Left renal pelvis (tissue), 4 donors: ENCODE results near the gene GMPS. TPM values are rescaled to one million over a fixed set of nuclear protein-coding genes. Genes with fewer than 3 reads are reported as not detected.
"Not testable (repeated sequence)": the region's sequence is repeated elsewhere in the genome, so short reads cannot be mapped to it uniquely, and the experiment has no call there.

Experiments used
- DNase-seq, 4 donors: peaks; one replicate each; pipeline ENCODE4 v3.0.0-alpha.2; 2013; ENCODE audit warnings: low read depth in 4 of 4, low spot score in 3 of 4
- polyA plus RNA-seq, 4 donors: library from polyadenylated mRNA; unstranded; fragments of 120-200 nt; gene quantifications; one replicate each; pipeline ENCODE4 v1.2.1, GENCODE V29; 2013; ENCODE audit not compliant: insufficient read length in 4 of 4

GMPS gene
- 10 to 100 TPM; 57.9 to 79.1 (median 72.0) TPM for polyA plus RNA-seq

- peak; percentile 77 to 89 (median 86) for DNase-seq
Measured at GRCh38 chr3:155870133-155870944, at the start of gene GMPS. GMPS (plus strand) TSS chr3:155870650; CDS start chr3:155870871, 221 bp downstream.

DNA sequence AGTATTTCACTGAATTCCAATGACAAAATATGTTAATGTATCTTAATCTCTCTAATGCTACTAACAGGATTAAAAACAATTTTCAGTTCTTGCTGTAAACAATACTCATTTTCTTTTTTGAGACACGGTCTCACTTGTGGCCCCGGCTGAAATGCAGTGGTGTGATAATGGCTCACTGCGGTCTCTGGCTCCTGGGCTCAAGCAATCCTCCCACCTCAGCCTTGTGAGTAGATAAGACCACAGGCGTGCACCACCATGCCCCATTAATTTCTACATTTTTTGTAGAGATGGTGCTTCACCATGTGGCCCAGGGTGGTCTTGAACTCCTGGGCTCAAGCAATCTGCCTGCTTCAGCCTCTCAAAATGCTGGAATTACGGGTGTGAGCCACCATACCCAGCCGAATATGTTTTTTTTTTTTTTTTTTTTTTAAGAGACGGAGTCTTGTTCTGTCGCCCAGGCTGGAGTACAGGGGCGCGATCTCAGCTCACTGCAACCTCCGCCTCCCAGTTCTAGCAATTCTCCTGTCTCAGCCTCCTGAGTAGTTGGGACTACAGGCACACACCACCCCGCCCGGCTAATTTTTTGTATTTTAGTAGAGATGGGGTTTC lies 41.9 kb upstream of the GMPS start:
- not testable (repeated sequence) for DNase-seq

DNA sequence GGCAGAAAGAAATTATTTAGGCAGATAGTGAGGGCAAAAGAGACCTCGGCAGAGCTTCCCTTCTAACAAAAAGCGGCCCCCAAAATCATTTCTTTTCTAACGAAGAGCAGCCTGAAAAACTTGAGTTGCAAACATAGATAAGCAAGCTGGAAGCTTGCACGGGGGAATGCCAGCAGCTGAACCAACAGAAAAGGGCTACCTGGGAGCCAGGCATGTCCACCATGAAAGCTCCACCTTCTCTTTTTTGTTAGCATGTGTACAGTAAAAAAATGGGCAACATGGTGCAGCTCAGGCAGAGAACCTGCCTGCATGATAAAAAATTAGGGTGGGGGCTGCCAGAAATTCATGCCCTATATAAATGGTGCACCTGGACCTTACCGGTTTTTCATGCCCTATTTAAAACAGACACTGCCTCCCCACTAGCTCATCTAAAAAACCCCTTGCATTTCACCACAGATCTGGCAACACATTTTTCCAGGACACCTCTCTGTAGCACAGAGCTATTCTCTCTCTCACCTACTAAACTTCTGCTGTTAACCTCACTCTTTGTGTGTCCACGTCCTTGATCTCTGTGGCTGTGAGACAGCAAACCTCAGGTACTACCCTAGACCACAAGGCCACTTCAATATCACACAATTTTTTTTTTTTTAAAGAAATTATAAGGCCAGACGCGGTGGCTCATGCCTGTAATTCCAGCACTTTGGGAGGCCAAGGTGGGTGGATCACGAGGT lies 34.9 kb upstream of the GMPS start:
- no peak for DNase-seq

- DNase-seq, result no peak
Measured at GRCh38 chr3:155843569-155843968, 26.9 kb upstream of the GMPS start.

GRCh38 chr3:155846119-155846518 lies 24.3 kb upstream of the GMPS start:
- DNase-seq, result no peak

- DNase-seq, result no peak
Measured at GRCh38 chr3:155847993-155848392, 22.5 kb upstream of the GMPS start.

- DNase-seq, result not testable (repeated sequence)
Measured at GRCh38 chr3:155849404-155849803, 21.0 kb upstream of the GMPS start.

DNA sequence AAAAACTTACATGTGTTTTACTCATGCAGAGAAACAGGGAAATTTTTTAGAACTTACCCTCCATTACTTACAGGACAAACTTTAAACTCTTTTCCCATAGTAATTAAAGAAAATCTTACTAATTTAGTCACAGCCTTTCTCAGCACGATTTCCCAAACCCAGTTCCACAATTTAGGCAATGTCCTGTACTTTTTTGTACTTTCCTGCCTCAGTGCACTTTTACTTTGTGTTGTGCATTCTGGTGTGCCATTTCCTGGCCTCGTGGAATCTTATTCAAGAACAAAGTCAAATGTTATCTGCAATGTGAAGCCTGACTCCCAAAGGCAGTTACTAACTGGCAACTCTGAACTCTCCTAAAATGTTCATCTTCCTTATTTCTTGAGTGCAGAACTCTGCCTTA lies 18.1 kb upstream of the GMPS start:
- no peak for DNase-seq

GRCh38 chr3:155853214-155854140 lies 17.0 kb upstream of the GMPS start:
- DNase-seq, result peak in 1 of 4 donors; percentile 7

DNA sequence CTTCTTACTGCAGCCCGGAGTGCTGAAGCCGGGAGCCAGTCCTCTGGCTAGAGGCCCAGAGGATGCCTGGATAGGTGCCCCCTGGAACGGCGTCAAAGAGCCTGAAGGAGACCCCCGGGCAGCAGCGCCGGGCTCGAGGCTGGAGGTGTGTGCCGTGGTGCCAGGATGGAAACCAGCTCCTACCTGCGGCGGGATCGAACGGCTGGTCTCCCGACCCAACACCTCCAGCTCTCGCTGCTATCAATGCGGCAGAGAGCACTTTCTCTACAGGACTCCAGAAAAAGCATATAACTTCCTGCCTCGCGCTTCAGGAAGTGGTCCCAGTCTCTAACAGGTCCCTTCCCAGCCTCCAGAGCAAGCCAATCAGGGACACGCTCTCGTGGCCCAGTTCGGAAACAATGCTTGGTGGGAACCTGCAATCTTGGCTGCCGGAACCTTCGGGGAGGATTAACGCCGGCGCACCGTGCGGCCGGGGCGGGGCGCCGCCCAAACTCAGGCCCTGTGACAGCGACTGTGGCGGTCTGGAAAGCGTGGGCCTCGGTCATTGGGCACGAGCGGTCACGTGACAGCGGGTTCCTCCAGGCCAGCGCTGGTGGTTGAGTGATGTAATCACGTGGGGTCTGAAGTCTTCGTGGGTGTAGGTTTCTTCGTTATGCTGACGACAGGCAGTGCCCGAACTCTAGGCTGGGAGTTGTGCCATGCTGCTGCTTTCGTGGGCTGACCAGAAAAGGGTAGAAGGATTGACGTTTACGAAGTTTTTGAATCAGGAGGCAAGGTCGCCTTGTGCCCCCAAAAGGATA lies 16.1 kb upstream of the GMPS start, which contains the start of gene SLC33A1:
Gene SLC33A1, minus strand, starts transcription at position 287 of the 800 bp plus-strand sequence. CDS start 430 bp downstream, outside the sequence.
- DNase-seq, result peak; percentile 97 to 98 (median 98)

DNA sequence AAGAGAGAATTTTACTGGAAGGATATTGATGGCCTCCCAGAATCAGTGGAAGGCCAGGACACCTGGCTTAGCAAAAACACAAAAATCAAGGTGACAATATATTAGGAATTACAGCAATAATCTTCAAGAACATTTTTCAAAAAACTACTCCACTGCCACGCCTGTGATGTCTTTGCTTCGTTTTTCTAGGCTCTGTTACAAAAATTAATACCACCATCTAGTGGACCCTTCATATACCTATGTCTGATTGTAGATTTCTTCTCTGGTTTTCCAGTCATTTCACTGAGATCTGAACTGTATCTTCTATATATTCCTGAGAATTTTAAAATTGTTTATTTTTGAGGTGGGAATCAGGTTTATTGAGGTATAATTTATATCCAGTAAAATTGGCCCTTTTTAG lies 10.6 kb upstream of the GMPS start:
- DNase-seq, result no peak

DNA sequence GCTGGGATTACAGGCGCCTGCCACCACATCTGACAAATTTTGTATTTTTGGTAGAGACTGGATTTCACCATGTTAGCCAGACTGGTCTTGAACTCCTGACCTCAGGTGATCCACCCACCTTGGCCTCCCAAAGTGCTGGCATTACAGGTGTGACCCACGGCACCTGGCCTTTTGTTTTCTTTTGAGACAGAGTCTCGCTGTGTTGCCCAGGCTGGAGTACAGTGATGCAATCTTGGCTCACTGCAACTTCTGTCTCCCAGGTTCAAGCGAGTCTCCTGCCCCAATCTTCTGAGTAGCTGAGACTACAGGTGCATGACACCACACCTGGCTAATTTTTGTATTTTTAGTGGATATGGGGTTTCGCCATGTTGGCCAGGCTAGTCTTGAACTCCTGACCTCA lies 10.0 kb upstream of the GMPS start:
- not testable (repeated sequence) for DNase-seq

- DNase-seq, result no peak
Measured at GRCh38 chr3:155861476-155862183, 8.8 kb upstream of the GMPS start.

GRCh38 chr3:155862290-155862982 lies 8.0 kb upstream of the GMPS start:
- DNase-seq, result not testable (repeated sequence)

DNA sequence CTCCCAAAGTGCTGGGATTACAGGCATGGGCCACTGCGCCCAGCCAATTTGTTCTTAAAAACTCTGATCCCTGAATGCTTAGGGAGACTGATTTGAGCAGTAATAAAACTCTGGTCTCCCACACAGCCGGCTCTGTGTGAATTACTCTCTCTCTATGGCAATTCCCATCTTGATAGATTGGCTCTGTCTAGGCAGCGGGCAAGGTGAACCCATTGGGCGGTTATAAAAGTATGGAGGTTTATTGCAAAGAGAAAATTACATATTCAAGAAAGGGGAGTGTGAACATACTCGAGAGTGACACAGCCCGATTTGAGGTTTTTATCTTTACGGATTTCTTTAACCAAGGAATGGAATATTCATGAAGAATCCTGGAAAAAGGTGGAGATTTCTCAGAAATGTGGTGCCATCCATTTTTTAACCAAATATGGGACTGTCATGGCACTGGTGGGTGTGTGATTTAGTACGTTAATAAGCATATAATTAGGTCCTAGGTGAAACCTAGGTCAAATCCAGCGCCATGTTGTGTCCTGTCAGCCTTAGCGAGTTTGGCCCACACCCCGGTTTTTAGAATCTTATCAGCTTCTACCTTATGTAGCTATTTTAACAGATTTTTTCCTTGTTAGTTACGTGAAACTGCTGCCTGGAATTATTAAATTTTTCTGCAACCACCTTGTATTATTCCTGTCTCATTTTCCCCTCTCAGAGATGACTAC lies 7.2 kb upstream of the GMPS start:
- DNase-seq, result no peak

DNA sequence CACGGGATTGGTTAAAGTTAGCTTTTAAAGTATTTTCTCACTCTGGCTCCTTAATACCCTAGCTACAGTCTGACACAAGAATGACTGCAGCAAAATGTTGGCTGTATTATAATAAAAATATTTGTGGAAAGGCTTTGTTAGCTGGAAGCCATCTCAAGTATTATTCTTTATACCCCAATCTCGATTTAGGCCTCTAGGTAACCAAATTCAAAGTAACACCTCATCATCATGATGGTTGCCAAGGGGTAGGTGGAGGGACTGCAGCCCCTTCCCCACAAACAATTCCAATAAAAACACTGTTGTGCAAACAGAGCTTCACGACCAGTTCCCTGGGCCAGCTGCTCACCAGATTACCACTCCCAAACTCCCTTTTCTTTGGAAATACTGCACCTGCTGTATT lies 759 bp upstream of the GMPS start:
- DNase-seq, result no peak

GRCh38 chr3:155870945-155871745 lies 695 bp downstream of the GMPS start:
- DNase-seq, result peak in 1 of 4 donors; percentile 39
